Esophagus (tissue), 2 donors: ENCODE measurements around the gene DSN1. TPM values are rescaled to one million over a fixed set of nuclear protein-coding genes. Genes with fewer than 3 reads are reported as not detected.

Experiments used
- H3K27ac ChIP-seq, 2 donors: one replicate each; pipeline ENCODE4 v1.5.1; 2013; ENCODE audit warnings: low read depth in 2 of 2, mild to moderate bottlenecking in 2 of 2, inconsistent platforms in 1 of 2, low read length in 1 of 2, moderate library complexity in 1 of 2
- H3K27me3 ChIP-seq, 2 donors: one replicate each; pipeline ENCODE4 v1.6.1; 2013; ENCODE audit warnings: low read length in 2 of 2, control low read depth in 1 of 2, mild to moderate bottlenecking in 1 of 2; ENCODE audit not compliant: insufficient read depth in 2 of 2, control insufficient read depth in 1 of 2
- H3K36me3 ChIP-seq, 2 donors: one replicate each; pipeline ENCODE4 v1.6.1; 2013; ENCODE audit warnings: low read length in 1 of 2; ENCODE audit not compliant: control insufficient read depth in 2 of 2, insufficient read depth in 2 of 2
- H3K4me1 ChIP-seq, 2 donors: one replicate each; pipeline ENCODE4 v1.6.1; 2013; ENCODE audit warnings: low read length in 1 of 2; ENCODE audit not compliant: control insufficient read depth in 2 of 2, insufficient read depth in 2 of 2
- H3K4me3 ChIP-seq, 2 donors: one replicate each; pipeline ENCODE4 v1.5.1; 2013; ENCODE audit warnings: low read length in 2 of 2, mild to moderate bottlenecking in 2 of 2, low read depth in 1 of 2, moderate library complexity in 1 of 2
- H3K9me3 ChIP-seq, 2 donors: one replicate each; pipeline ENCODE4 v1.6.1; 2013; ENCODE audit warnings: mild to moderate bottlenecking in 2 of 2, low read depth in 1 of 2, low read length in 1 of 2, moderate library complexity in 1 of 2; ENCODE audit not compliant: control insufficient read depth in 2 of 2, insufficient read depth in 1 of 2
- WGBS, 2 donors: extraction: QIAGEN DNeasy Blood & Tissue Kit; methylation state at CpG; one replicate each; pipeline ENCODE4 v1.1.7; 2013; 5-methylcytosine and 5-hydroxymethylcytosine counted together
- polyA plus RNA-seq, 2 donors: library from polyadenylated mRNA; stranded (reverse); fragments of 200-250 nt; gene quantifications; one replicate each; pipeline ENCODE4 v1.2.3, GENCODE V29; 2013
- donor health status: healthy with polysubstance abuse.
- donor health status: Bipolar disorder and iron deficiency.

The DSN1 gene
- polyA plus RNA-seq, 2 donors: 7.6 to 9.4 TPM

DNA sequence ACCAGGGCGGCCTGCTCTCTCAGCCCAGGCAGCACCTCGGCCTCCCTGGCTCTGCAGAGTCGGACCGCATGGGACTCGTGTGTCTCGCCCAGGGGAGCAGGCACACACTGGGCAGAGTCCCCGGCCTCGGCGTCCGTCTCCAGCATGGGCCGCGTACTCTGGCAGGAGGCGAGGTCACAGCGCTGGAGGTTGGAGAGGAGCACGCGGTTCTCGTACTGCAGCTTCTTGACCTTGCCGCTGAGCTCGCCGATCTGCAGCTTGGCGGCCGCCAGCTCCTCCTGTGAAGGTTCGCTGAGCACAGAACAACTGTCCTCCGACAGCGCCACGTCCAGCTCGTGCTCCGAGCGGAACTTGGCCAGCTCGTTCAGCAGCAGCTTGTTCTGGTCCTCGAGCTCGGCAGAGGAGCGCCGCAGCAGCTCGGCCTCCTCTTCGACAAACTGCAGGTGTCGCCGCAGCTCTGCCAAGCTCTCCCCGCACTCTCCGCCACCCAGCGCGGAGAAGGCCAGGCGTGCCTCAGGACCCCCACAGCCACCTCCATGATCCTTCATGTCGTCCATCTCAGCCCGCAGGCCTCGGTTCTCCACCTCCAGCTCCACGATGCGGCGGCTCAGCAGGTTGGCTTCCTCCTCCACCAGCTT lies 42.0 kb upstream of the DSN1 start:
- 91 to 94% methylated on average over 49 of the region's 49 CpGs for WGBS, 2 donors
- Histone ChIP-seq H3K36me3 (peaks cover 0 to 16% of the 10 kb centered on the region in 2 donors), H3K4me1 (peaks cover 6 to 12% of the 10 kb centered on the region in 2 donors)

DNA sequence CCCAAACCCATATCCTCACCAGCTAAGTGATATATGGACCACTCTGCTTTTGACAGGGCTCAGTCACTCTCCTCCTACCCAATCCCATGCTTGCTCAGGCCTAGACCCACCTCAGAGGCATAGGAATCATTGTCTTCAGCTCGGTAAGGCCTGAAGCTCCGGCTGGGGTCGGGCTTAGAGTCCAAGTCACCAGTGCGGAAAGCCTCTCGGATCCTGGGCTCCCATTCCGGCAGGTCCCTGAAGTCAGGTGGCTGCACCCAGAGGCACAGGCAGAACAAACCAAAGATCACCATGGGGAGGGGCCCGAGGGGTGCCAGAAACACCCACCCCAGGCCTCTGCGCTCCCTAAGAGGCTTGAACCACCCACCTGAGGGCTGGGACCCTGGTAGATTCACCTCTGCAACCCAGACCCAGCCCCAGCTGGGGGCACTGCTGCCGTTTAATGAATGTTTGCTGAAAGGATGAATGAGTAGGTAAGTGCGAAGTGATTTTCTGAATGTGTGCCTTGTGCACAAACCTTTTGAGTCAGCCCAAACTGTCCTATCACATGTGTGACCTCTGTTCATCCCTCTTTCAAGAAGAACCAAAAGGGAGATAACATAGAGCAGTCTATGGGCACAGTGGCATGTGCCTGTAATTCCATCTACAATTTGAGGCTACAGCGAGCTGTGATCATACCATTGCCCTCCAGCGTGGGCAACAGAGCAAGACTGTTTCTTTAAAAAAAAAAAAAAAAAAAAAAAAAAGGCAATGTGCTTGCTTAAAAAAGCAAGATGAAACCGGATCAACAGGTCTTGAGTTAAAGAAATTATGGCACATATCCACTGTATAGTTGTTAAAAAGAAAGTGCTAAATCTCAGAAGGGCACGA lies 39.3 kb upstream of the DSN1 start:
- H3K36me3 ChIP-seq: peaks cover 5 to 18% of the 10 kb centered on the region in 2 donors
- H3K27me3 ChIP-seq: no peaks in the 10 kb centered on the region
- 62 to 66% methylated on average over 14 of the region's 14 CpGs for WGBS, 2 donors
- no peaks in the 10 kb centered on the region for H3K9me3 ChIP-seq
- H3K4me1 ChIP-seq: peaks cover 2 to 7% of the 10 kb centered on the region in 2 donors
- peak overlapping the region; percentile 59 for H3K27ac ChIP-seq
- H3K4me3 ChIP-seq: no peak overlapping the region

More for the DNA sequence above, 42.0 kb upstream of the DSN1 start:
- Histone ChIP-seq H3K27me3 (no peaks in the 10 kb centered on the region), H3K4me3 (no peak overlapping the region), H3K27ac (no peak overlapping the region), H3K9me3 (no peaks in the 10 kb centered on the region)

DNA sequence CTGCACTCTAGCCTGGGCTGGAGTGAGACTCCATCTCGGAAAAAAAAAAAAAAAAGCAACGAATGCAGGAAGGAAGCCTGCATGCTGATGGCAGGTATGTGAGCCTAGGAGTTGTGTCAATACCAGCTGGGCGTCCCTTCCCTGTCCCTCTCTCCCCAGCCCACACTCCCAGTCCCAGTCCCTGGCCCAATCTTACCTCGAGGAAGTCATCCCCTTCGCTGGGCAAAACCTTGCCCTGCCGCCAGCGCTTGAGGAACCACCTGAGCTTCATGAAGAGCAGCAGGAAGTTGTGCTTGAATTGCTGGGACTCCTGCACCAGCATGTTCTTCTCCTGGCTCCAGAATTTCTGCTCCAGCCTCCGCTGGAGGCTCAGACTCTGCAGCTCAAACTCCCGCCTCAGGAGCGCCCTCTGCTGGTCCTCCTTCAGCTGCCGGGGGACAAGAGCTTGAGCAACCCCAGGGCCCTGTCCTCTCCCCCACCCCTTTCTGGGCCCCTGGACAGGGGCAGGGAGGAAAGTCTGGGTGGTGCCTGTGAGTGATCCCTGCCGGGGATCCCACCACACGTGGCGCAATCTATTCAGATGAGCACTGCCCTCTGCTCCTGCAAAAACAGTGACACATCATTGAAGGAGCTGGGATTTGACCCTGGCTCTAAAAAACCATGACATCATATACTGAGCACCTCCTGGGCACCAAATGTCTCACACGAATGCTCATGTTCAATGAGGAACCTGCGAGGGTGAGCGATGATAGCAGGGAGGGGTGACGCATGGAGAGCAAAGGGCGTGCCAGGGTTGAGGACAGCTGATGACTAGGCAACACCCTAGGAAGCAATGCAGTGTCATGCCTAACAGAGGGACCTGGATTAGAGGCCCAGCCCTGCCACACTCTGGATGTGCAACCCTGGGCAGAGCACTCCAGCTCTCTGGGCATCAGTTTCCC lies 35.0 kb upstream of the DSN1 start:
- no peaks in the 10 kb centered on the region for H3K9me3 ChIP-seq
- no peak overlapping the region for H3K4me3 ChIP-seq
- 72 to 74% methylated on average over 19 of the region's 19 CpGs for WGBS, 2 donors
- peaks cover 3 to 5% of the 10 kb centered on the region in 2 donors for H3K4me1 ChIP-seq
- peak overlapping the region; percentile 60 to 93 for H3K27ac ChIP-seq
- H3K27me3 ChIP-seq: no peaks in the 10 kb centered on the region
- H3K36me3 ChIP-seq: peaks cover 20 to 23% of the 10 kb centered on the region in 2 donors

DNA sequence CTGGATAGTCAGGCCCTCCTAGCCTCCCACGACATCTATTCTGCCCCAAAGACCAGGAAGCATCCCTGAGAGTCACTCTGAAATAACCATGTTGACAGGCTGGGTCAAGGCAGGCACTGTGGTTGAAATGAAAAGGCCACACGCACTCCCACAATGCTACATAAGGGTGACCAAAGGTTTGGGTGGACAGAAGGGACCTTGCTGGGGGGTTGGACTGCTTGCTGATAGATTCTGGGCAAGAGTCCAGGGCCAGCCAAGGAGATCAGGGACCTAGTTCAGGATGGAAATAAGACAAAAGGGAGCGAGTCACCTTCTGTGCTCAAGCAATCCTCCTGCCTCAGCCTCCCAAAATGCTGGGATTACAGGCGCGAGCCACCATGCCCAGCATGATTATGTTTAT lies 32.5 kb upstream of the DSN1 start:
- Histone ChIP-seq H3K4me3 (no peak overlapping the region), H3K36me3 (peaks cover 23 to 34% of the 10 kb centered on the region in 2 donors), H3K27ac (no peak overlapping the region), H3K27me3 (no peaks in the 10 kb centered on the region), H3K4me1 (peaks cover 0 to 5% of the 10 kb centered on the region in 2 donors), H3K9me3 (no peaks in the 10 kb centered on the region)
- 91 to 93% methylated on average over 5 of the region's 5 CpGs for WGBS, 2 donors

DNA sequence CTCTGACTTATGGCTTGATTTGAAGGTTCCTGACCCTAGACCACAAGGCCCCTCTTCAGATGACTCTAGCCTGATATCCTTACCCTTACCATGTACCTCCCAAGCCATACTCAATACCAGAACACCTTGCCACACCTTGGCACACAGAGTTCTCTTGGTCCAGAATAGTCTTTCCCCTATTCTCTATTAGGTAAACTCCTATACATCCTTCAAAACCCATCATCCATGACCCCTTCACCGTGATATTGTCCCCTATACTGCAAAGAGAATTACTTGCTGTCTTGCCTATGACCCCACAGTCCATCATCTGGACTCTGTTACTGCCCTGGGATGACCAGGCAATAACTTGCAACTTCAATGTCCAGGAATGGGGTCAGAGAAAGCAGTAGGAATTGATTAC lies 31.8 kb upstream of the DSN1 start:
- 91 to 94% methylated on average over 1 of the region's 1 CpG for WGBS, 2 donors
- Histone ChIP-seq H3K4me1 (peaks cover 0 to 5% of the 10 kb centered on the region in 2 donors), H3K36me3 (peaks cover 23 to 34% of the 10 kb centered on the region in 2 donors), H3K27ac (no peak overlapping the region), H3K9me3 (no peaks in the 10 kb centered on the region), H3K4me3 (no peak overlapping the region), H3K27me3 (no peaks in the 10 kb centered on the region)

DNA sequence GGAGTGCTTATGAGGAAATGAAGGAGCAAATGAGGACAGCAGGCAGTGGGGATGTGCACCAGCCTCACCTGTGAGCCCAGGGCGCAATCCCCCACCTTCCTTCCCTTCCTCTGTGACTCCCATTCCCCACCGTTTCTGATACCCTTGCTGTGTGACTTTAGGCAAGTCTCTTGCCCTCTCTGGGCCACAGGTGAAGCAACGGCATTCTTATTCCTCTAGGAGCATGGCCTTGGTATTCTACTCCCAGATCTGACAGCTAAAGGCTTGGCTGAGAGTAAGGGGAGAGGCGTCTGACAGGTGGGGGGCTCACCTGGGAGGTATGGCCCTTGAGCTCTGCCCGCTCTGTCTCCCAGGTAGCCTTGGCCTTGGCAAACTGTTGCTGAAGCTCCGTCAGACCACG lies 30.9 kb upstream of the DSN1 start:
- Histone ChIP-seq H3K4me1 (peaks cover 0 to 5% of the 10 kb centered on the region in 2 donors), H3K9me3 (no peaks in the 10 kb centered on the region), H3K27ac (no peak overlapping the region), H3K36me3 (peaks cover 27 to 40% of the 10 kb centered on the region in 2 donors), H3K4me3 (no peak overlapping the region), H3K27me3 (no peaks in the 10 kb centered on the region)
- WGBS, 2 donors: 84 to 93% methylated on average over 7 of the region's 7 CpGs

DNA sequence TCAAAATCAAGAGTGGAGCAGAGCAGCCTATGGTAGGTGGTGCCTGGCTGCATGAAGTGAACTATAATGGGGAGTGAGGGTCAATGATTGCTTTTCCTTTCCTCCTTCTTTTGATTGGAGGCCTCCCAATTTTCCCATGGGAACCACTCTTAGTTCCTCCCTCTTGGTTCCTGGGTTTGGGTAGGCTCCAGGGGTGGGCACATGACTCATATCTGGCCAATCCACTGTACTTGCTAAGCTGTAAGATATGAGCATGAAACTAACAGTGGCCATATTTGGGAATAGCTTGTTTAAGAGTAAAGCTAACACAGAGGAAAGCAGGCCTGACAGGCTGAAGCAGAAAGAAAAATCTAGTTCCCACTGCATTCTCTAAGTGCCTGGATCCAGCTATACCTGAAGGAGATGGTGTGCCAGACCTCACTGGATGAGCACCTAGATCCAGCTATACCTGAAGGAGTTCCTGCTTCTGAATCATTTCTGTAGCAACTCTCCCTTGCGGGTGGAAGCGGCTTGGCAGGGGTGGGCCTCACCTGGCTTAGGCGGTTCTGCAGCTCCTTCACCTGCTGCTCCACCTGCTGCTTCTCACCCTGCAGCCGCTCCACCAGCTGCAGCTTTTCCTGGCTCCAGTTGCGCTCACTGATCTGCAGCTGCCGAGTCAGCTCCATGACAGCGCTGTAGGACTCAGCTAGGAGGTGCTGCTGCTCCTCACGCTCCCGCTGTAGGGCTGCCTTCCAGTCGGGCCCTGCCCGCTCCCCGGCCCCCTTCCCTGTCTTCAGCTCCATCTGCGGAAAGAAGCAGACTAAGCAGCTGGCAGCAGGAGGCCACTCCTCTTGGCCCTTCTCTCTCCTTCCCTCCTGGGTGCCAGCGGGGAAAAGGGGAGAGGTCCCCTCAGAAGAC lies 29.0 kb upstream of the DSN1 start:
- 92 to 93% methylated on average over 14 of the region's 14 CpGs for WGBS, 2 donors
- Histone ChIP-seq H3K27me3 (no peaks in the 10 kb centered on the region), H3K9me3 (no peaks in the 10 kb centered on the region), H3K27ac (no peak overlapping the region), H3K4me1 (peaks cover 0 to 3% of the 10 kb centered on the region in 2 donors), H3K4me3 (no peak overlapping the region), H3K36me3 (peaks cover 22 to 45% of the 10 kb centered on the region in 2 donors)

DNA sequence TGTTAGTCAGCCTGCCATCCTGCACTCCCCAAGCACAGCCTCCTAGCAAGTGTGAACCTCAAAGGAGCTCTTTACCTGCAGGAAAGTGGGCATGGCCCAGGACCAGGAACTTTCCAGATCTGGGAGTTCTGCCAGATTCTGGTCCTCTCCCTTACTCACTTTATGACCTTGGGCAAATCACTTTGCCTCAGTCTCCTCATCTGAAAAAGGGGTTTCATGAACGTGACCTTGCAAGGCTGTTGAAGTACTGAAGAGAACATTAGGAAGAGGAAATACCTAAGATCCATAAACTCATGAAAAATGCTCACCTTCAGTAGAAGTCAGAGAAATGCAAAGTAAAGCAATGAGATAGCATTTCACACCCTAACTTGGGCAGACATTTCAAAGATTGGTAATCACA lies 26.8 kb upstream of the DSN1 start:
- H3K27me3 ChIP-seq: no peaks in the 10 kb centered on the region
- no peaks in the 10 kb centered on the region for H3K9me3 ChIP-seq
- H3K27ac ChIP-seq: no peak overlapping the region
- no peaks in the 10 kb centered on the region for H3K4me1 ChIP-seq
- H3K4me3 ChIP-seq: no peak overlapping the region
- H3K36me3 ChIP-seq: peaks cover 18 to 50% of the 10 kb centered on the region in 2 donors
- WGBS, 2 donors: 81 to 88% methylated on average over 1 of the region's 1 CpG
